CD1c-positive myeloid dendritic cell (primary cell): Measurements from ENCODE around the gene CDC27.
"Not testable (repeated sequence)": the region's sequence is repeated elsewhere in the genome, so short reads cannot be mapped to it uniquely, and the experiment has no call there.

Experiments used
- DNase-seq: peaks from one replicate; pipeline ENCODE4 v3.0.0-alpha.2; 2016; ENCODE audit errors: extremely low spot score

The CDC27 gene

GRCh38 chr17:47070266-47070665 is 118.8 kb downstream of the CDC27 start:
- DNase-seq = not testable (repeated sequence)
